ENCODE data around the gene LDLRAD4. TPM values are rescaled to one million over a fixed set of nuclear protein-coding genes. Genes with fewer than 3 reads are reported as not detected.

LDLRAD4 gene
- polyA plus RNA-seq, 4 donors, result 10.4 to 20.6 (median 11.6) TPM

DNA sequence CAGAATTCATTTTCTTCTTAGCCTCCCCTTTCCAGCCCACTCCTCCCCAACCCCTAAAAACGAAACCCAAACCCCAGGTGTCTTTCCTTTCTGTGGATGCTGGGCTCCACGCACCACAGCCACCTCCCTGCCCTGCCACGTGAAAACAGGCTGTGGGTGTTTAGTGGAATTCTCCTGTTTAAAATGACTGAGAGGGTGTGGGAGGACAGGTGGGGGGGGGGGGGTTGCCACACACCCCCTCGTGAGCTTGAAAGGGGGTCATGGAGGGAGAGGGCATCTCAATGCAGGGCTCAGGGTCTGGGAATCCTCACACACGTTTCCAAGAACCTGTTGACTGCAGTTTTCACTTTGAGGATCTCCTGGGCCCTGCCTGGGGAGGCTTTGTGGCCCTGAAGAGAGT, 397.5 kb downstream of the LDLRAD4 start:
- no peak for DNase-seq (ENCODE audit: low read depth in 4 of 4, low spot score in 3 of 4)

DNA sequence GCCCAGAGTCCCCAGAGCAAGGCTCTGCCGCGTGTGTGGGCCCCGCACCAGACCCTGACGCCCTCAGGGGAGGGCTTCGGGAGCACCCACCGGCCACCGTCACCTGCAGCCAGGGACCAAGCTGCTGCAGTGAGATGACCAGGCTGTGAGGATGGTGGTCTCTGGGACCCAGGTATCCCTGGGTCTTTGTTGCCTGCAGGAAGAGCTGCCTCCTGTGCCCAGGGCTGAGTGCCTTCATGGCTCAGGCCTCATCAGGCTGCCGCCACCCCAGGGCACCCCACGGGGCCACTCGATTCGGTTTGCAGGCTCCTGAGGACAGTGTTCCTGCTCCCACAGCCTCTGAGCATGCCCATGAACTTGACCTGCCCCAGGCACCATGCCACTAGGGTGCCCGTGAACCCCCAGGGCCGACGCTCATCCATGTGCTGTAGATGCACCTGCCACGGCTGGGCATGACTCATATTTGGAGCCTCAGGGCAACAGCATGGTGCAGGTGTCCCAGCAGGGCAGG, 398.0 kb downstream of the LDLRAD4 start:
- no peak for DNase-seq (ENCODE audit: low read depth in 4 of 4, low spot score in 3 of 4)

DNA sequence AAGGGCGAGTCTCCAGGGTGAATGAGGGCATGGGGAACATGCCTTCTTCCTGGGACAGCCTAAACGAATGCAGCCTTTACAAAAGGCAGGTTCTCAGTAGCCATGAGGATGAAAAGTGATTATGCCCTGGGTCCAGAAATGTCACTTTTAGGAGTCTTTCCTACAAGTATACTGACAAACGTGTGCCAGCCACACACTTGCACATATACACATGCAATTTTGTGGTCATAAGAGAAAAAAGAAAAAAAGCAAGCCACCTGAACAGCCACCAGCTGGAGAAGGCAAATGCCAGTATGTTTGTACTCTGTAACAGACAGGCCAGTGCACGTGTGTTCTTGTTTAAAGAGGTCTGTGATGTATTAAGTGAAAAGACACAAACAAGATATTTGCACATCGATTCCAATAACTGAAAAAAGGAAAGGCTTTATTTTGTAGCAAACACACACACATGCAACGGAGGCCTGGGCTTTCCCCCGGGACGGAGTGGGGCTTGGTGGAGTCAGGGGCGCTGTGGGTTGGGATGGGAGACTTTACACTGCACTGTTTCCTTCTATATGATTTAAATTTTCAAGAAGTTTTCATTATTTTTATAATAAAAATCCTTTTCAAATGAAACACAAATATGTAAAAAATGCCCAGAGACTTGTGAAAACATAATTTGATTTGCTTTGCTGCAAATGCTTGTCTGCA, 399.4 kb downstream of the LDLRAD4 start:
- DNase-seq (ENCODE audit: low read depth in 4 of 4, low spot score in 3 of 4), result no peak

DNA sequence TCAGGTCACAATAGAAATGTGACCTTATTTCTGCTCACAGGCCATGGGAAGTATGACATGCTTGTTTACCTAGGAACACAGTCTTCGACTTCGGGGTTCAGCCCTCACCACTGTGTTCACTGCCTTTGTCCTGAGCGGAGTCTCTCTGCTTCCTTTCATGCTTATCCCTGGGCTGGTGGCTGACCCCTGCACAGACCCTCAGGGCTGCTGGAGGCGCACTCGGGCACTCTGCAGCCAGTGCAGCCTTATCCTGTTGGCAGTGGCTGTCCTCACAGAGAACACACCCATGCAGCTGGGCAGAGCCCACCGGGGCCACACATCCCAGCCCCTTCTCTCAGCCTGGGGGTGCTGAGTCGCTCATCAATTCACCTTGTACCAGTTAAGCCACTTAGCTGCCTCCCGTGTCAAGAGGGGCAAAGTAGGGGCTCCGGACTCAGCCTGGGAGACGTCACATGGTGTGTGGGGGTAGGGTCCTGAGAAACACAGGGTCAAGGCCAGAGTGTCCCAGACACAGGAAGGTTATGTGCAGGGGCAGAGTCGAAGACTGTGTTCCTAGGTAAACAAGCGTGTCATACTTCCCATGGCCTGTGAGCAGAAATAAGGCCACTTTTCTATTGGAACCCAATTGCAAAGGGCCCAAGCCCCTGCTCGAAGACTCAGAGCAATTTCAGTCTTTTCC, 400.3 kb downstream of the LDLRAD4 start:
- no peak for DNase-seq (ENCODE audit: low read depth in 4 of 4, low spot score in 3 of 4)

DNA sequence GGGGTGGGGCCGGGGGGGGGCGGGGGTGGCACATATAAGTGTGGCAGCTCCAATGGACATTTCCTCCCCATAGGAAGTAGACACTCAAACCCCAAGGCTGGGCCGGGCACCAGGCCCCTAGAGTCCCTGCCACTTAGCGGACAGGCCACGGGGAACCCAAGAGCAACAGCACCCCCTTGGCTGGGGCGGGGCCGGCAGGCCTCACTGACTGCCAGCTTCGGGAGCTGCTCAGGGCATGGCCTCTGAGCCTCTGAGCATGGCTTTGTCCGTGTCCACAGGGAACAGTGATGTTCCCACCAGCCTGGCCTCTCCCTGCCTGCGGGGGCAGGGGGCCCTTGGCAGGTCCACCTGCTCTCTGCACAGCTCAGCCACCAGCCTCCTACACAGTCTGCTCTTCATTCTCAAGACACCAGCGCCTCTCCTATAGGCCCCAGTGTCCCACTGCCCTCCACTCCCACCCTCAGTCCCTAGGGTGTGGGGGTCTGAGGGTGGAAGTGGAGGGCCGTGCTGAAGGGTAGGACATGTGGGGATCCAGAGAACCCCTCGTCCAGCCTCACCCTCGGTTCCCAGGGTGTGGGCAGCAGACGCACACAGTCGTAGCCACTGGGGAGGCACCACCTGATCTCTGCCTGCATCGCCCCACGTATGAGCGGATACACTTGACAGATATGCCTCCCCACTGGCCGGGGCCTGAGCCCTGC, 401.1 kb downstream of the LDLRAD4 start:
- DNase-seq (ENCODE audit: low read depth in 4 of 4, low spot score in 3 of 4), result no peak

DNA sequence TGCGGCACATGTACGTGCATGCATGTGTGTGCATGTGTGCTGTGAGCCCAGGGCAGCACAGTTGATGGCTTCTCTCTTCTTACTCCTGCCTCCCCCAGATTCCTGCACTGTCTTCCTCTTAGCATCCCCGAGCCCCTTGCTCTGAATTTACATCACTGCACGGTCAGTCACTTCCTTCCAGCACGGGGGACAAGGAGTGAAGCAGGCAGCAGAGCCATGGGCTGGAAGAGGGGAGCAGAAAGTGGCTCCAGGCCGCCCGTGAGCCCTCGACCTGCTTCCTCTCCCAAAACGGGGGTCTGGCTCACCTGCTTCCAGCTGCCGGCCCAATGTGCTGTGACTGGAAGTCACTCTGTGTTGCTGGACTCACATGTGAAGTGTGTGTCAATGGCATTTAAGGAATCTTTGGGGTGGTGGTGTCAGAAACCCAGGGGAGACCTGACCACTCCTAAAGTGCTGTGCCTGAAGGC, 401.7 kb downstream of the LDLRAD4 start:
- DNase-seq (ENCODE audit: low read depth in 4 of 4, low spot score in 3 of 4), result no peak

DNA sequence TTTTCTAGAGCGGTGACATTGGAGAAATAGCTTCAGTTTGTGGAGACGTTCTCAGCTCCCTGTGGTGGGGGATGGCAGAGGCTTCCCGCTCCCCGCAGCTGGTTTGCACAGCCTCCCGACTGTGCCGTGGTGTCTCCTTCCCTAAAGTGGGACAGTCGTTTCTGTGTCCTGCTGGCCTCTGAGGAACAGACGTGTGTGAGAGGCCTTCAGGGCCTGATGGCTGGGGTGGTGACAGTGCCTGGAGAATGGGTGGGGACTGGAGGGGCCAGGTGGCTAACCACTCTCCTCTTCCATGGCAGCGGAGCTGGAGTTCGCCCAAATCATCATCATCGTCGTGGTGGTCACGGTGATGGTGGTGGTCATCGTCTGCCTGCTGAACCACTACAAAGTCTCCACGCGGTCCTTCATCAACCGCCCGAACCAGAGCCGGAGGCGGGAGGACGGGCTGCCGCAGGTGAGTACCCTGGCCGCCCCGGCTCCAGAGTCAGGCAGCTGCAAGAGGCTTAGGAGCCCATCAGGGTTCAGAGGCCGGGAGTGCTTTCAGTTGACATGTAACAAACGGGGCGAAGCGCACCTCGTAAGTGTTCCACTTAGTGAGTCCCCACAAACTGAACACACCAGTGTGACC, 402.4 kb downstream of the LDLRAD4 start:
- no peak for DNase-seq (ENCODE audit: low read depth in 4 of 4, low spot score in 3 of 4)

DNA sequence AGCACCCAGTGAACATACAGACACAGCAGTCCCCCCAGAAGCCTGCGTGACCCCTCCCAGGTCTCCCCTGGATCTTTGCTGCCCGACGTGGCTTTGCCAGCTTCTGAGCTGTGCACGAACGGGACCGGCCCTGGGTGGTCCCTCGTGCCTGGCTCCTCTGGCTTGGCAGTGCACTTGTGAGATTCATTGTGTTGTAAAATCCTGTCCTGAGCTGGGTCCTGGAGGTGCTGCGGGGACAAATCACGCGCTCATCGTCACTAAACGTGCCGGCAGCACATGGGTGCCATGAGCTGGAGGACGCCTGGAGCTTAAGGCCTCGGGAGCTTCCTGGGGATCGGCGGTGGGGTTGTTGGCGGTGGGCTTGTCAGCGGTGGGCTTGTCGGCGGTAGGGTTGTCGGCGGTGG, 402.9 kb downstream of the LDLRAD4 start:
- DNase-seq (ENCODE audit: low read depth in 4 of 4, low spot score in 3 of 4), result no peak

DNA sequence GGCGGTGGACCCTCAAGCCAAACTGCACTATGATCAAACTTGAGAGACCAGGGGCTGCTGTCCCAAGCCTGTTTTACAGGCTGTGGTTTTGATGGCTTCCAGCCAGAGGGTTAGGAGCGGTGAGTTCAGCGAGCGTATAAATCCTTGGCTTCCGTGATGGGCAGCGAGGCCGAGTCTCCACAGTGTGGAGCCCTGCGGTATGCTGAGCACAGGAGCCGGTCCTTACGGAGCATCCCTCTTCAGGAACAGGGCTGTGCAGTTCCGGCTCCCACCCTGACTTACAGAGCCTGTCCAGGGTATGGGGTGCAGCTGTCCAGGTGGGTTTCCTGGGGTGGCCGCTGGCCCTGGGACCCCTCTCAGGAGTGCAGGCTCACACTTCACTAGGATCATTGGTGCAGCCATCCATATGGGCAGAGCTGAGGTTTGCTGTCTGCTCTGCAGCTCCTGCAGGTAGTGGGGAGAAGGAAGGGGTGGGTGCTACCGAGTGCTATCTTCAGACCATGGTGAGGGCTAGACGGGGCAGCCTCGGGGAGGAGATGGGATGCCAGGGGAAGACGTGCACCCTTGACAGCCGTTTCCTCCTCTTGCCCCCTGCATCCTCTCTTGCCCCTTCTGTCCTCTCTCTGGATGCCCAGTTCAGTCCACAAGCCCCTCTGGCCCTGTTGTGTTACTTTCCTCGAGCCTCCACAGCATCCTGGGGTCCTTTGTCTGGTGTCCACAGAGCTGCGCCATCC, 403.5 kb downstream of the LDLRAD4 start:
- no peak for DNase-seq (ENCODE audit: low read depth in 4 of 4, low spot score in 3 of 4)

DNA sequence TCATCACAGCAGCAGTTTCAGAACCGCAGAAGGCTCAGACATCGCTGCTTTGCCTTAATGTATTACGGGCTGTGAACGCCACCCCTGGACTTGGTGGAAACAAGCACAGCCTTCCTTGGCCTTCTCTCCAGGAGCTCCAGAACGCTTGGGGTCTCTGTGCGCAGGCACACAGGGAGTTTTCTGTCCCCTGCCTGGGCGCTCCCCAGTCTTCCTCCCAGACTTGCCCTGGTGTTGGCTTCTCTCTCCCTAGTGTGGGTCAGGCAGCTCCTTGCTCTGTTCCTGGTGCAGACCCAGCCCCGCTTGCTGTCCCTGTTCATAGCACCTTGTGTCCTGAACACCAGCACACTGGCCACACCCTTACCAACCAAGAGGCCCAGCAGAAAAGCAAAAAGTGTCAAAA, 404.2 kb downstream of the LDLRAD4 start:
- DNase-seq (ENCODE audit: low read depth in 4 of 4, low spot score in 3 of 4), result no peak

DNA sequence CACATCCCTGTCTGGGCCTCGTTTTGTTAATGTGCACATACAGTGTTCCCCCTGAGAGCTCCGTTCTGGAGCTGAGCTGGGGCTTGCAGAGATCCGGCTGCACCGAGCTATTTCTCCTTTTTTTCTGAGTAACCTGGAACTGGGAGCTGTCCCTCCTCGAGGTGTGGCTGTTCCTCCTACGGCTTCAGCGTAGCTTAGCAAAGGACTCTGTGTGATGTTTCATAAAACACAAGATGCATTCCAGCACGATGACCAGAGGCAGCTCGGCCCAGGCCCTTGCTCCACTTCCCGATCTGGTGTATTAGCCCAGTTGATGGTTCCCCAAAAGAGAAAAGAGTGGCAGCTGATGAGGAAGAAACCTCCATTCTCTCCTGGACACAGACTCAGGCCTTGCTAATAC, 404.8 kb downstream of the LDLRAD4 start:
- no peak for DNase-seq (ENCODE audit: low read depth in 4 of 4, low spot score in 3 of 4)

DNA sequence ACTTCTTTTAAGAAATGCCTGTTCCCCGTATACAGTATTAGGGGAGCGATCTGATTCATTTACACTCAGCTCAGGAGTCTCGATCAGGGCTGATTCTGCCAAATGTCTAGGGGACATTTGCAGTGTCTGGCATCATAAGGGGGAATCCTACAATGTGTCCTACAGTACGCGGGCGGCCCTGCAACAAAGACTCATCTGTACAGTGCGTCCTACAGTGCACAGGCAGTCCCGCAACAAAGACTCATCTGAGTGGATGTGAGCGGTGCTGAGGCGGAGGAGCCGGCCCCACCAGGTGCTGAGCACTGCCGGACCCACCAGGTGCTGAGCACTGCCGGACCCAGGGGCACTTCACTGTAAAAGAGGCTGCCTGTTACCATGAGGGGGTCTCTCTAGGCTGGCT, 405.3 kb downstream of the LDLRAD4 start:
- DNase-seq (ENCODE audit: low read depth in 4 of 4, low spot score in 3 of 4), result no peak

DNA sequence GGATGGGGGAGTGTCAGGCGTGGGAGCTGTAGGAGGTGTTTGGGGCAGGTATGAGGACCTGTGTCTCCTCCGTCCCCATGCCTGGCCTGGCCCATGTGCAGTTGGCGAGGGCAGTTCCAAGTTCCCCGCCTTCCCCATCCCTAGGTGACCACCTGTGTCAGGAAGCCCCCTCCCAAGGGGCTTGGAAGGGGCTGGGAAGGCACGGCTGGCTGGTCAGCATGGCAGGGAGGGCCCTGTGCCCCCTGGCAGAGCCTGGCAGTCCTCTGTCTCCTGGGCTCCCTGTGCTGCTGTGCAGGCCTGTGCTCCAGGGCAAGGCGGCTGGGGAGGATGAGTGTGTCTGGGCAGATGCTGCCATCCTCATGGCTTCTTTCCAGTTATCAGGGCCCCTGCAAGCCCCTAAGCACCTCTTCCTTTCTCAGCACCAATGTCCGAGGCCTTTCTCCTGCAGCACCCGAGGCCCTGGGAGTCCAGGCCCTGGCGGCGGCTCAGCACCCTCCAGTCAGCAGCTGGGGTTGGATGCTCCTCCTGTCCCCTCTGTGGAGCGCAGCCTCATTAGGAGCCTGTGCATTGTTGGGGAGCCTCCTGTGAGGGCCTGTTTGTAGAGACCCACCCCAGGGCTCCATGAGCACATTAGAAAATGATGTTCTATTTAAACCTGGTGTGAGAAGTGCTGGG, 406.1 kb downstream of the LDLRAD4 start:
- no peak for DNase-seq (ENCODE audit: low read depth in 4 of 4, low spot score in 3 of 4)

DNA sequence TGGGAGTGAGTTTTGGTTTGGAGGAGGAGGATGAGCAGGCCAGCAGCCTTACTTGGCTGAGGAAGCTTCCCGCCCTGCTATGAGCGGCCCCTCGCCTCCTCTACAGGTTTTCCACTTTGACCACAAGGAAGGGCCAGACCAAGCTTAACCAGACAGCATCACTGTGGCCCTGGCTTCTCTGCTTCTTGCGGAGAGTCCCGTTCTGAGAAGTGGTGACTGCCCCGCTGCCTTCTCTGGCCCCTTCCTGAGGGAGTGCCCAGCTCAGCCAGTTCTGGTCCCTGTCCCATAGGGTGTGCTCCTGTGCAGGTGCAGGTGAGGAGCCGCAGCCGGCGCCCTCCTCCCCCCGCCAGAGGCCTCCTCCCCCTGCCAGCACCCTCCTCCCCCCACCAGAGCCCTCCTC, 406.8 kb downstream of the LDLRAD4 start:
- no peak for DNase-seq (ENCODE audit: low read depth in 4 of 4, low spot score in 3 of 4)

DNA sequence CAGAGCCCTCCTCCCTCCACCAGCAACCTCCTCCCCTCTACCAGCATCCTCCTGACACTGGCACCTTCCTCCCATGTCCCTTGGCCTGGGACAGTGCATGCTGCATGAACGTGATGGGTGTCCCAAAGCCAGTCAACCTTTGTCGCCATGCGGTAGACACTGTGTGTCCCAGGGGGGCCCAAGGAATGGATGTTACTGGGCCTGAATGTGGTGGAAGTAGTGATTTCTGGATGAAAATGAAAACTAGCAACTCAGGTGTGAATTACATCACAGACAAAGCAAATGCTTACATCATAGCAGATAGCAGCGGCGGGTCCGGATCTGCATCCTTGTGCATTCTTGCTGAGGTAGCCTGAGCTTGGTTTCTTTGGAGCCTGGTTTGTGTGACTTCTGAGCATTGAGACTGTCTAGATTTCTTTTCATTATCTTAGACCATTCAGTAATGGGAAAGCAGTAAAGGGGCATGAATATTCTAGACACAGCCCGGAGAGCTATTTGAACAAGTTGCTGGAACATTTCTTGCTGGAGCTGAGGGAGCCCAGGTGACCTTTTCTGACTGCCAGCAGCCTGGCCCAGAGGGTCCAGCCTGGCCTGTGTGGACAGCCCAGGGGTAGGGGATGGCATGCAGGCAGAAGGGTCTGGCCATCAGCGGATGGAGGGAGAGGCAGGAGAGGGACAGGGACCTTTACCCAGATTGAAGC, 407.4 kb downstream of the LDLRAD4 start:
- DNase-seq (ENCODE audit: low read depth in 4 of 4, low spot score in 3 of 4), result no peak

DNA sequence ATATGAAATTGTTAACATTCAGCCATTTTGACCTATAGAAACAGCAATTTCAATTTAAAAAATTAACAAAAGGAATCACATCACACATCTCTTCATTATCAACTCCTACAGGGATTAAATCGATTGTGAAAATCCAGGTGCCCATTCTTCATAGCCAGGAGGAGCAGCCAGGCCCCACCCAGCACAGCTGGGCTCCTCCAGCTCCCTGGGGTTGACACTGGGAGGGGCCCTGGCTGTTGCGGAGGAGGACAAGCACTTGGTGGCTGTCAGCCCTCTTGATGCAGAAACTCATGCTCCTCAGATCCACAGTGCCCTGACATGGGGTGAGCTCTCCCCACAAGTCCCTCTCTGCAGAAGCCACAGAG, 408.0 kb downstream of the LDLRAD4 start:
- no peak for DNase-seq (ENCODE audit: low read depth in 4 of 4, low spot score in 3 of 4)

DNA sequence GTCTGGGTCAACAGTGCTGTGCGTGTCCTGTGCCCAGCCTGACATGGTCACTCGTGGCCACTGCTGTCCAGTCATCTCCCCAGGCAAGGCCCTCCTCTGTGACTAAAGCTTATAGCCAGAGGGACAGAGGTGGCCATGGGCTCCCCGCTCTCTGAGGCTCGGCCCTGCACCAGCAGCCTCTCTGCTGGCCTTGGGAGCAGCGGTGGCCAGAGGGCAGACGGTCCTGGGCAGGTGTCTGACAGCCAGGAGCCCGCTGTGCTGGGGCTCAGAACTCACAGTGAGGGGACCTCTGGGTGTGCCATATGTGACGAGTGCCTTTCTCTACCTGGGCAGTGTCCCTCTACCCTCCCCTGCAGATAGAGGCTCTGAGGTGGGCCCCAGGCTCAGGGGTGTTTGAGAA, 409.1 kb downstream of the LDLRAD4 start:
- DNase-seq (ENCODE audit: low read depth in 4 of 4, low spot score in 3 of 4), result no peak

DNA sequence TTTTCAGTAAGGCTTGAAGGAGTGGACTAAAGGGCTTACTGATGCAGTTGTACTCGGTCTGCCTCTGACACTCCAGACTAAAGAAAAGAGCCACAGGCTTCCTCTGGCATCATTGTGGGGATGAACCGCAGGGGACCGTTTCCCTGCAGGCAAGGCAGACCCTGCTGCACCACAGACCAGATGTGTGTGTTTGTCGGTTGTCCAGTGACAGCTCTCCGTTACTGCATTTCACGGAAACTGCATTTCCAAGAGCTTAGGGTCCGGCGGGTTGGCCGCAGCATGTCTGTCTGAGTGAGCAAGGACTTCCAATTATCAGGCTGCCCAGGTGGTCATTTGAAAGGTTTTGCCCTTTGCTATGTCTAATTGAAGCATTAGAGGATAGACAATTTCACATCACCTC, 409.7 kb downstream of the LDLRAD4 start:
- DNase-seq (ENCODE audit: low read depth in 4 of 4, low spot score in 3 of 4), result no peak

Measured in left renal pelvis (tissue), 4 donors.